HG03460 (cell line): ENCODE measurements around the gene LSM14B.
A peak's percentile ranks its signal among the peaks of the same experiment; 100 is the strongest.

Source experiments
- ATAC-seq: cut with Tn5 transposase; IDR thresholded peaks from one replicate; pipeline ENCODE4 v1.9.1; 2021; ENCODE audit not compliant: unreplicated experiment

The LSM14B gene

DNA sequence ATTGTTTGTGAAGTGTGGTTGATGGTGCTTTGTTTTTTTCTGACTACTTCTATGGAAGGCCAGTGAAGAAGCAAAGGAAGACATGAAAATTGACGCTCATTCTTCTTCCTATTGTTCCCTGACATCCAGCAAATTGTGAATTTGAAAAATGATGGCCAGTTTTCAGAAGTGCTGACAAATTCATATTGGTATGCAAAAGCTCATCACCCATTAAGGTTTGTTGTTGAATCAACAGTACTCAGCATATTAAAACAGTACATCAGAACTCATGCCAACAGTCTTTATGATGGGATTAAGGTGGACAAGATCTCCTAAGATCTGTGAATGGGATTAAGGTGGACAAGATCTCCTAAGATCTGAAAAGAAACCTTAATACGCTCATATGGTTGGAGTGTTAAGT is 59.5 kb downstream of the LSM14B start:
- no peak for ATAC-seq

DNA sequence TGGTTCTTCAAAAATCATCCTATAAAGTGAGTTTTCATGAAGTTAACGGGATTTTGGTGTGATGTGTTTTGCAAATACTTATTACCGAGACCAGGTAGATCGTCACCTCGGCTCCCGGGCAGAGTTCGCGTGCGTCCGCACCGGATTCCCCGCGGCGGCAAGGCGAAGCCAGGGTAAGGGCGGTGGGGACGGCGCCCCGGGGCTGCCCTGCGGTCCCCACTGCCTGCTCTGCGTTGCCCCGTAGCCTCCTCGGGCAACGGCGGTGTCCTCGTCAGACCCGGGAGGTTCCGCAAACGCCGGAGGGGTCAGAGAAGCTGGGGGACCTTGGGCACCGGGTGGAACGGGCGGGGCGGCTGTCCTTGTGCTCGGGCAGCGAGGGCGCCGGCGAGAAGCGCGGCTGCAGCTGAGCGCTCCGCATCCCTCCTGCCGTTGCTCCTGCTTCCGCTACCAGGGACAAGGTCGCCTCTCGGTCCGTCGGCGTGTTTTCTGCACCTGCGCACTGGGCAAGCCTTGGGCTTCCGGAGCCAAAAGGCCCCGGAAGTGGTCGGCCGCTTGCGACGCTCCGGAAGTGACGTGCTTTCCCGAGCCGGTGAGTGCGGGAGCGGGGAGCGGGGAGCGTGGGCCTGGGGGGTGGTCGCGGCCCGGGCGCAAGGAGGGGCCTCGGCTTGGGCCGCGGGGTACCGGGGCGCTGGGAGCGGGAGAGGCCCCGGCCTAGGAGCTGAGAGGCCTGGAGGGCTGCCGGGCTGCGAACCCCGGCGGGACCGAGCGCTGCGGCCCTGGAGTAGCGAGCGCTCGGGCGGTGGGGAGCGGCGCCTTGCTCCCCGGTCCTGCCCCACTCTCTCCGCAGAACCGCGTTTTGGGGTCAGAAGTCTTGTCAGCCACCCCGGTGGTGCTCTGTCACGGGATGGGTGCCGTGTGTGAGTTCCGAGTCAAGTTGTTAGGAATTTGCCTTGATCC is 60.5 kb downstream of the LSM14B start, which contains the start of gene MTG2:
Gene MTG2 (plus strand): TSS at position 560 of the 957 bp plus-strand sequence. CDS start 10,393 bp downstream, outside the sequence.
- peak; percentile 88 for ATAC-seq

- ATAC-seq: no peak
These were observed 61.3 kb downstream of the LSM14B start for GRCh38 chr20:62183426-62184142.
